HepG2 (cell line): ENCODE results near the gene KIF1C. TPM values are rescaled to one million over a fixed set of nuclear protein-coding genes. Genes with fewer than 3 reads are reported as not detected.

ENCODE experiments used
- GPBP1L1 ChIP-seq: sonication (generic); formaldehyde crosslinking; IDR thresholded peaks from 2 replicates; pipeline ENCODE4 v1.5.0; 2020; ENCODE audit warnings: mild to moderate bottlenecking, missing genetic modification reagents
- HNF1A ChIP-seq, 2 experiments: sonication (generic) in 1 of 2; formaldehyde crosslinking in 1 of 2; IDR thresholded peaks; 2 replicates each; pipeline versions ENCODE4 v1.4.0 to v1.6.1; 2016 to 2020; ENCODE audit warnings: borderline replicate concordance in 1 of 2, low read depth in 1 of 2, mild to moderate bottlenecking in 1 of 2, missing genetic modification reagents in 1 of 2
- RBAK ChIP-seq: sonication (generic); formaldehyde crosslinking; IDR thresholded peaks from 2 replicates; pipeline ENCODE4 v1.5.1; 2020; ENCODE audit warnings: mild to moderate bottlenecking, missing genetic modification reagents
- U2AF2 ChIP-seq: fragments of 200-400 bp; formaldehyde crosslinking; IDR thresholded peaks from 2 replicates; pipeline ENCODE4 v1.6.1; 2017; ENCODE audit warnings: low read depth, mild to moderate bottlenecking, low read length
- ZNF432 ChIP-seq: sonication (generic); formaldehyde crosslinking; IDR thresholded peaks from 2 replicates; pipeline ENCODE4 v1.5.0; 2020; ENCODE audit warnings: missing genetic modification reagents, mild to moderate bottlenecking, borderline replicate concordance
- ZNF543 ChIP-seq: sonication (generic); formaldehyde crosslinking; IDR thresholded peaks from 2 replicates; pipeline ENCODE4 v1.4.0; 2020; ENCODE audit warnings: mild to moderate bottlenecking, missing genetic modification reagents
- ZNF644 ChIP-seq: IDR thresholded peaks from 2 replicates; pipeline ENCODE4 v1.6.1; 2016; ENCODE audit warnings: low read depth
- polyA plus RNA-seq, 8 experiments: library from polyadenylated mRNA; depleted of rRNA in 3 of 8; stranded (reverse) in 7 of 8; unstranded in 1 of 8; fragments of >200 nt; fragmentation: Illumina TruSeq in 4 of 8; extraction: Trizol in 4 of 8; gene quantifications; 2 replicates each; pipeline versions ENCODE4 v1.2.1 to v1.2.3, GENCODE V29; 2011 to 2016; ENCODE audit warnings: low read depth in 4 of 8, missing spikeins in 1 of 8, mixed read lengths in 1 of 8; ENCODE audit not compliant: insufficient read depth in 1 of 8
- total RNA-seq, 5 experiments: library from RNA; depleted of rRNA; stranded (reverse); fragments of >200 nt; fragmentation: Illumina TruSeq; extraction: Trizol; gene quantifications; 2 replicates each; pipeline ENCODE4 v1.2.3, GENCODE V29; 2016; ENCODE audit warnings: low read depth in 1 of 5

The KIF1C gene
- total and polyA plus RNA-seq, 2 of the 13 experiments (the other 11 are each of a cell fraction or from before 2014, with no cell fraction given), result 70.0 to 104 TPM

GRCh38 chr17:5020502-5021023 is 22.8 kb downstream of the KIF1C start (continued):
- TF ChIP-seq GPBP1L1 (CRISPR knock-in tag) (no peak), ZNF543 (CRISPR knock-in tag) (no peak), HNF1A (IDR thresholded peaks at IDR 0.05; ENCODE audit: low read depth) (no peak), HNF1A (CRISPR knock-in tag; IDR thresholded peaks at IDR 0.05; ENCODE audit: borderline replicate concordance) (no peak), ZNF432 (CRISPR knock-in tag) (no peak), ZNF644 (CRISPR knock-in tag) (no peak), RBAK (CRISPR knock-in tag) (no peak), U2AF2 (no peak)
